HuH-7 (cell line): ENCODE data around the gene PFKFB3.
"Not testable (repeated sequence)": the region's sequence is repeated elsewhere in the genome, so short reads cannot be mapped to it uniquely, and the experiment has no call there.

Source experiments
- DNase-seq: peaks from one replicate; pipeline ENCODE4 v3.0.0; 2011; ENCODE audit warnings: low spot score

The PFKFB3 gene

DNA sequence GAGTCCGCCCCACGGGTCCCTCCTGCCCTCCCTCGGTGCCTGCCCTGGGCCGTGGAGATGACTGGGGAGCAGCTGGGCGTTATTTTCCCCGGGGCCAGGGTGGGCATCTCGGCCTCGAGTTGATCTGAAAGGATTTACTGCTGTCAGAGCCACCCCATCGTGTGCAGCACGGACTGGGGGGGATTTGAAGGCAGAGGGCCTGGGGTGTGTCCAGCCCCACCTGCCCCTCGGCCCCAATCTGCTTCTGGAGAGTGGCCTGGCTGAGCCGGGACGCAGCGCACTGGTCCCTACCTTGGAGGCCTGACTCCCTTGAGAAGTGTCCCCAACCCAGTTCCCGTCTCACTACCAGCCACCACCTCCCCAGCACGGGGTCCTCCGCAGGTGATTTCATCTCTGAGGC lies 24.2 kb upstream of the PFKFB3 start:
- no peak for DNase-seq

DNA sequence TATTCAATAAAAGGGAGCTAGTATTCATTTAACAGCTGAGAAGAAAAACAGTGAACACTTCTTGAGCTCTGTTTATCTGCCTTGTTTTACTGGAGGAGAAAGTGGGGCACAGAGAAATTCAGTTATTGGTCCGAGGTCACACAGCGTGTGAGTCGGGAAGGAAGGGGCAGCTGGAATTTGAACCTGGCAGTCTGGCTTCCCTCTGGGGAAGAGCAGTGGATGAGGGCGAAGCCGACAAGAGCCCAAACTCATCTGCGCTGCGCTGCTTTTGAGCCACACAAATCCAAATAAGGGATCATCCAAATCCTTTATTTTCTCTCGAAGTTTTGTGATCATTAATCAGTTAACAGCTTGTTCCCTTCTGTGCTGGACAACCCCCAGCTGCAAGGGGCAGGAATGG lies 23.7 kb upstream of the PFKFB3 start:
- no peak for DNase-seq

DNA sequence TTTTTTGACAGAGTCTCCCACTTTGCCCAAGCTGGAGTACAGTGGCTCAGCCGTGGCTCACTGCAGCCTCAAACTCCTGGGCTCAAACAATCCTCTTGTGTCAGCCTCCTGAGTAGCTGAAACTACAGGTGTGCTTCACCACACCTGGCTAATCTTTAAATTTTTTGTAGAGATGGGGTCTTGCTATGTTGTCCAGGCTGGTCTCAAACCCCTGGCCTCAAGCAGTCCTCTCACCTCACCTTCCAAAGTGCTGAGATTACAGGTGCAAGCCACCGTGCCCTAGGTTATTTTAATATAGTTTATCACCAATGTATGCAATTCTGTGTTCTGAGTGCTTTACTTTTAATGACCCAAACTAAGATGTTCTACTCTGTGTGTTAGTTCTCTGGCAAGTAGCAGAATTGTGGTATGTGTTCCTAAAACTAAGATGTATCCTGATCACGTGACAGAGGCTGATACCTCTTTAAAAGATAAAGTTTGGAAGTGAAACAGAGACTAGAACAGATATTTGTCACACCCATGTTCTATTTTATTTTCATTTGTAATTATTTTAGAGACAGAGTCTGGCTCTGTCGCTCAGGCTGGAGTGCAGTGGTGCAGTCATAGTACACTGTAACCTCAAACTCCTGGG lies 22.1 kb upstream of the PFKFB3 start:
- no peak for DNase-seq

DNA sequence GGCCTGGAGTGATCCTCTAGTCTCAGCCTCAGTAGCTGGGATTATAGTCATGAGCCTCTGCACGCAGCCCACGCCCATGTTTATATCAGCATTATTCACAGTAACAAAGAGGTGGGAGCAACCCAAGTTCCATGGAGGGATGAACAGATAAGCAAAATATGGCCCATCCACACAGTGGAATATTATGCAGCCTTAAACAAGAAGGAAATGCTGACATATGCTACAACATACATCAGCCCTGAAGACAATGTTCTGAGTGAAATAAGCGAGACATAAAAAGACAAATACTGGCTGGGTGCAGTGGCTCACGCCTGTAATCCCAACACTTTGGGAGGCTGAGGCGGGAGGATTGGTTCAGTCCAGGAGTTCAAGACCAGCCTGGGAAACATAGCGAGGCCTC lies 21.5 kb upstream of the PFKFB3 start:
- DNase-seq: no peak

DNA sequence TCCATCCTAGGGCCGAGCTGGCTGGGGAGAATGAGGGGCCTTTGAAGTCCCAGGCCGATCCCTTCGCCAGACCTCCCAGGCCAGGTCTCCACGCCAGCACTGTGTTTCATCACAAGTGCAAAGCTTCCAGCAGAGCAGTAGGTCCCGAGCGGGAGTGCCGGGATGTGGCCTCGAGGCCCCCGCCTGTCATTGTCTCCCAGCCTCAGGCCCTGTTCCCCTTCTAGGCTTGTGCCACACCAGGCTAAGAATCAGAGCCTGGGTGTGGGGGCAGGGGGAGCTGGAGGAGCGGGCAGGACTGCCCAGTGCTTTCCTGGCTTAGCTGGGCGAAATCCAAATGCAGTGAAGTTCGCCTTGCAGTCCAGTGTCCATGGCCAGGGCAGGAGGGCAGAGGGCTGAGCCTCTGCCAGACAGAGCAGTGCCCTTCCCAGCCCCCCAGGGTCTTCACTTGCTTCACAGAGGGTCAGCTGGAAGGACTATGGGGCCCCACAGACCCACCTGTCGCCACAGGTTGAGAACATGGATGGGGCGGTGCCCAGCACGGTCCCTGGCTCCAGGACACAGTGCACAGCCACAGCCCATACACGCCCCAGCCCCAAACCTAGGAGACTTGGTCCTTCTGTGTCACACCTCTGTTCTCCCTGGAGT lies 20.2 kb upstream of the PFKFB3 start:
- DNase-seq: no peak

DNA sequence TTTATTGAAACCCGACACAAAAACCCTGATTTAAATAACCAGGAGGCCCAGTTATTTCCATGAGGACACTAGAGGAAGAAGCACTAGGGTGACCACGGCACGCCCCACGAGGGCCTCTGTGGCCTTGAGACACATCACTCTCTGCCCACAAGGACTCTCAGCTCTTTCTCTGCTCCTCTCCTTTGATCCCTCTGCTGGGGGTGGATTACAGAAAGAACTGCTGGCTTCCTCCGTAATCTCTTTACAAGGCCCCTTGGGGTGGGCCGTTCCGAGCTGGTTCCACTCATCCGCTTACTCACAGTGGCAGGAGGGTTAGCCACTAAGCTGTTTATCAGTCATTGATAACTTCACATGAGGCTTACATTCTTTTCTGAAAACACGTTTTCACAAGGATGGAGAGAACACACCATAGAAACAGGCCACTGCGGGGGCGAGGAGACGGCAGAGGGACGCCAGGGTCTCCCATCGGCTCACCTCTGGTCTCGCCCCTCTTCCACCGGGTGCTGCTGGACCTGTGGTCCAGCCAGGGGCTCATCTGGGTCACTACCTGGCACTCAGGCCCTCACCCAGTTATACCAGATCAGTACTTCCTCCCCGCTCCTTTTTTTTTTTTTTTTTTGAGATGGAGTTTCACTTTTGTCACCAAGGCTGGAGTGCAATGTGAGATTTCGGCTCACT lies 17.6 kb upstream of the PFKFB3 start:
- no peak for DNase-seq

DNA sequence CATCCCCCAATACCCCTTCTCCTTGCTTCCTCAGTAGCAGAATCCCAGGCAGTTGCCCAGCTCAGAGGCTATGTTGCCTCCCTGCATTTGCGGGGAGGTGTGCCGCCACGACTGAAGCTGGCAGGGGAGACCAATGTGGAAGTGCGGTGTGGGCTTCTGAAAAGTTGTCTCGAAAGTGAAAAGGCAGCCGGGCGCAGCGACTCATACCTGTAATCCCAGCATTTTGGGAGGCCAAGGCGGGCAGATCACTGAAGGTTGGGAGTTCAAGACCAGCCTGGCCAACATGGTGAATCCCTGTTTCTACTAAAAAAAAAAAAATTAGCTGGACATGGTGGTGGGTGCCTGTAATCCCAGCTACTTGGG lies 15.9 kb upstream of the PFKFB3 start:
- no peak for DNase-seq

DNA sequence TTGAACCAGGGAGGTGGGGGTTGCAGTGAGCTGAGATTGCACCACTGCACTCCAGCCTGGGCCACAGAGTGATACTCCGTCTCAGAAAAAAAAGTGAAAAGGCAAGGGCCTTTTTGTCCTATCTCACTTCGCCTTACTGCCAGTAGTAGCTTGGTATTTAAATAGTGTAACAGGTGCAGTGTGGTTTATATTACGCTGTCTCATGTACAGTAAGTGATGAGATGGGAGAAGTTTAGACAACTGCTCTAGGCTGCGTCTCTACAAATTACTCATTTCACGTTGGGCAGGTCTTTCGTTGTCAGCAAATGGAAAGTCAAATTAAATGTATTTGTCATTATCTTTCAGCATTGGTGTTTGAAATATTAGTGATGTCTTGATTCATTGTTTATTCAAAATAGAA lies 15.5 kb upstream of the PFKFB3 start:
- no peak for DNase-seq

GRCh38 chr10:6190033-6190432 lies 12.7 kb upstream of the PFKFB3 start:
- not testable (repeated sequence) for DNase-seq

GRCh38 chr10:6191147-6191546 lies 11.6 kb upstream of the PFKFB3 start:
- no peak for DNase-seq

DNA sequence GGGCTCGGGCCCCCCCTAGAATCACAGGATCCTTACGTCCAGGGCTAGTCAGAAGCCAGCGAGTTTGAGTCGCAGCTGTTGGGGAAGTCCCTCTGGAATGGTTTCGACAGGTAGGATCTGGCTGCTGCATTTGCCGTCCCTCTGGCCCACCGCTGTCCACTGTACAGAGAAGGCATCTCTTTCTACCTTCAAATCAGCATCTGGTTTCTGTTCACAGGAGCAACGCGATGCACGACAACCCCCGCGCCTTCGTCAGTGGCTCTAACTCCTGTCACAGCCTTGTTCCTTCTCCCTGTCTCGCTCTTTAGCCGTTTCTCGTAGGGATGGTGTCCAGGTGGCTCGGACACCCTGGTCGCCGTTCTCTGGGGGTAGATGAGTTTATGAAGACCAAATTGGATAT lies 11.2 kb upstream of the PFKFB3 start:
- DNase-seq: no peak

GRCh38 chr10:6193342-6193741 lies 9.4 kb upstream of the PFKFB3 start:
- DNase-seq: not testable (repeated sequence)

GRCh38 chr10:6194311-6194710 lies 8.4 kb upstream of the PFKFB3 start:
- DNase-seq: no peak

- DNase-seq: no peak
These were observed 7.4 kb upstream of the PFKFB3 start for GRCh38 chr10:6195376-6195775.

DNA sequence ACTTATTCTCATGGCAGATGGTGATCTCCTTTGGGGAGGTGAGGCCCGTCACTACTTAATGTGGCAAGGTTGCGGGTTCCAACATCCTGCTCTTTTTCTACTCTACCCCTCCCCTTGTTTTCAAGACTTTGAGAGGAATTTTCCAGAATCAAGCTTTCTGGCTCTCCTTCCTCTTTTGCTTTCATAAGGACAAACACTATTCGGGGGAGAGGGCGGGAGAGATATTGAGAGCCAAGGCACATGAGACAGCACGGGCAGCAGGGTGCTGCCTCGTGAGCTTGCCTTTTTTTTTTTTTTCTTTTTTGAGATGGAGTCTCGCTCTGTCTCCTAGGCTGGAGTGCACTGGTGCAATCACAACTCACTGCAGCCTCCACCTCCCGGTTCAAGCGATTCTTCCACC lies 6.9 kb upstream of the PFKFB3 start:
- no peak for DNase-seq

- not testable (repeated sequence) for DNase-seq
These were observed 6.2 kb upstream of the PFKFB3 start for GRCh38 chr10:6196524-6196923.

DNA sequence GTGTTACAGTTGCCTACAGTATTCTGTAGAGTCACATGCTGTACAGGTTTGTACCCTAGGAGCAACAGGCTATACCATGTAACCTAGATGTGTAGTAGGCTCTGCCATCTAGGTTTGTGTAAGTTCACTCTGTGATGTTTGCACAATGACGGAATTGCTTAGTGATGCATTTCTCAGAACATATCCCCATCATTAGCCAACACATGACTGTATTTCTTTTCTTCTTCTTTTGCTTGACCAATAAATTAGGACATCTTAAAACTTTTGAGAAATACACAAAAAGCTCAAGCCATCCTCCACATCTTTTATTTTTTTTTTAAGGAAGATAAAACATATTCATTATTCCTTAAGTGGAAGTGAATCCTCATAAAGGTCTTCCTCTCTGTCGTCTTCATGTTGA lies 5.4 kb upstream of the PFKFB3 start:
- no peak for DNase-seq

DNA sequence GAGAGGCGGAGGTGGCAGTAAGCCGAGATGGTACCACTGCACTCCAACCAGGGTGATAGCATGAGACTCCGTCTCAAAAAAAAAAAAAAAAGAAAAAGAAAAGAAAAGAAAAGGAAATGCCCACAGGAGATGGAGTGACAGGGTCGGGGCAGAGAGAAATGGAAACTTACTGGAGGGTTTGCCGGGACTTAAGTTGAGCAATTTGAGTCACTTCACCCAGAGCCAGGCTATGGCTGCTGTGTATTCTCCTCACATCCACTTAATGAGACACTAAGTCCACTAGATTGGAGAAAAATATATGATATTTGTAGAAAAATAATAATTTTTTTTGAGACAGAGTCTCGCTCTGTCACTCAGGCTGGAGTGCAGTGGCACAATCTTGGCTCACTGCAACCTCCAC lies 4.6 kb upstream of the PFKFB3 start:
- no peak for DNase-seq

DNA sequence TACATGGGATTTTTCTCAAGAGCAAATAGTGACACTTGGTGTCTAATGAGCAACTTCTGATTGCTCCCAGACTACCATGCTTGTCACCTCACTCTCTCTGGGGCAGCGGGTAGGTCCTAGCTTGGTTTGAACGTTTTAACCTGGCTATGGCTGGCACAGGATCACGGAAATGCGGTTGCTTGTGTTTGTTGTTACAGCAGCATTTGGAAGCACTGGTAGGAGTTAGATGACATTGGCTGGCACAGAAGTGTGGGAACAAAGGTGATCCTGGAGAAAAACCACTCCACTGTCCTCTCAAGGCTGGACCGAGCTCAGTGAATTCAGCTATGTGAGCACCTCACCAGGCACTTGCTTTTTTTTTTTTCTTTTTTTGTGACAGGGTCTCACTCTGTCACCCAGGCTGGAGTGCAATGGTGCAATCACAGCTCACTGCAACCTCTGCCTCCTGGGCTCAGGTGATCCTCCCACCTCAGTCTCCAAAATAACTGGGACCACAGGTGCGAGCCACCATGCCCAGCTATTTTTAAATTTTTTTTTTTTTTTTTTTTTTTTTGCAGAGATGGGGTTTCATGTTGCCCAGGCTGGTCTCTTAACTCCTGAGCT lies 3.5 kb upstream of the PFKFB3 start:
- DNase-seq: no peak

- DNase-seq: no peak
These were observed 2.3 kb upstream of the PFKFB3 start for GRCh38 chr10:6200440-6200733.

DNA sequence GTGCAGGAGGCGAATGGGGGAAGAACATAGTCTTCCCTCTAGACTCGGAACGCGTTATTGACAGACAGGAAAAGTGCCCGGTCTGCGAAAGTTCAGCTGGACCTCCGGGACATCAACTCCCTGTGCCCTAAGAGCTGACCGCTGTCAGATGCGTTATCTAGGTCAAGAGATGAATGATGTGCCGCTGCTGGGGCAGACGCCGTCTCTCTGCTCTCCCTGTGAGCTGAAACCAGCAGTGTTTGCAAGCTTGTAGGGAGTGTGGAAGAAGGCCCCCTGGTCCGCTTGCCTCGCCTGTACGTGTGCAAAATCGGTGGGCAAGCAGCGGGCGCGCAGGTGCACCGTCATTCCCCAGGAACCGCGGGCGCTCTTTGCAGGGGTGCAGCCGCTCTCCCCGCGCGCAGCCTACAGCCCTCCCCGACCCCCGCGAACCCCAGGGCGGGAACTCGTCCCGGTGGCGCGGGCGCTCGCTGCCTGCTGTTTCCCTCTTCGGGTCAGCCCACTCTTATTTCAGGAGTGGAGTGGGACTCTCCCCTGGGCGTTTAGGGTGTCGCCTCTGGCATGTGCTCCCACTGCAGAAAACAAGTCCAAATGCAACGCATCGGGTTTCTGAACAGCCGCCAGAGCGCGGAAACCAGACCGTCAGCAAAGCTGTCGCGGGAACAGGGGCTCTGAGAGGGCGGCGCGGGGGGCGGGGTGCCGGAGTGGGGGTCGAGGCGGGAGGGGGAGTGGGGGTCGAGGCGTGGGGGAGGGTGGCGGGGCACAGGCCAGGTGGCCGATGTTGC lies 1.8 kb upstream of the PFKFB3 start:
- peak; percentile 52 for DNase-seq

- DNase-seq: peak; percentile 84
These were observed 1.2 kb upstream of the PFKFB3 start for GRCh38 chr10:6201516-6201975.
